HG03064 (cell line): Measurements from ENCODE around the gene ADTRP.

Experiments
- ATAC-seq: cut with Tn5 transposase; IDR thresholded peaks from one replicate; pipeline ENCODE4 v1.9.1; 2021; ENCODE audit warnings: low read depth; ENCODE audit not compliant: unreplicated experiment

ADTRP gene, protein sequence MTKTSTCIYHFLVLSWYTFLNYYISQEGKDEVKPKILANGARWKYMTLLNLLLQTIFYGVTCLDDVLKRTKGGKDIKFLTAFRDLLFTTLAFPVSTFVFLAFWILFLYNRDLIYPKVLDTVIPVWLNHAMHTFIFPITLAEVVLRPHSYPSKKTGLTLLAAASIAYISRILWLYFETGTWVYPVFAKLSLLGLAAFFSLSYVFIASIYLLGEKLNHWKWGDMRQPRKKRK

DNA sequence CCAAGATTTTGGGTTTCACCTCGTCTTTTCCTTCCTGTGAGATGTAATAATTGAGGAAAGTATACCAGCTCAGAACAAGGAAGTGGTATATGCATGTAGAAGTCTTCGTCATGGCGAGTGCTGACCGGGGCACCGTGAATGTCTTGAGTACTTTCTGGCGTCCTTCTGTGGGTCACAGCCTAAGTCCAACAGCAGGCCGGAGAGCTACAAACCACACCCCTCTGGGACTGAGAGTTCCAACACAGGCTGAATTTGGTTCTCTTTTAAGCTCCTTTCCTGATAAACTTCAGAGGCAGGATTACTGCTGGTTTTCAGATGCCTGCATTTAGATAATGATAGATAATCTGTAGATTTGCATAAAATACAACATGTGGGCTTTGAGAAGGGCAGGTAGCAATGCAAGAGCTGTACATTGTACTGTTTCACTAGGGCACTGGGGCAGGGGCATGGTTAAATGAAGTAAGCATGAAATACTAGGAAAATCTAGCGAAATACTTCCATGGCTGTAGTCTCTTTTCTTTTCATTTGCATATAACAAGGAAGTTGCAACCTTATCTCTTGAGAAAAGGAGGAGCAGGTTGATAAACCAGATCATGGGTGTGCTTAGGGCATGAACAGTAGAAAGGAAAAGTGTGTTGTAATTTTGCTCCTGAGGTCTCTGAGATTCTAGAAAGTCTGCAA, at the start of gene ADTRP:
Gene ADTRP, minus strand, starts transcription at position 156 of the 681 bp plus-strand sequence. Its CDS starts 44 bp downstream, at position 112.
- ATAC-seq = no peak

DNA sequence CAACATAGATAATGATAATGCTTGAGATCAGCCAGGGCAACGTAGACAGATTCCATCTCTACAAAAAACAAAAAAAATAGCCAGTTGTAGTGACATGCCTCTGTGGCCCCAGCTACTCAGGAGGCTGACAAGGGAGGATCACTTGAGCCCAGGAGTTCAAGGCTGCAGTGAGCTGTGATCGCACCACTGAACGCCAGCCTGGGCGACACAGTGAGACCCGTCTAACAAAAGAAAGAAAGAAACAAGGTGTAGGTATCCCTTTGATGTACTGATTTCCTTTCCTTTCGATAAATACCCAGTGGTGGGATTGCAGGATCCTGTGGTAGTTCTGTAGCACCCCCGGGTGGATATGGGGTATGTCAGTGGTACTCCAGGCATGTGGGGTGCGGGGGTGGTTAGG, 48.2 kb upstream of the ADTRP start:
- ATAC-seq = no peak

DNA sequence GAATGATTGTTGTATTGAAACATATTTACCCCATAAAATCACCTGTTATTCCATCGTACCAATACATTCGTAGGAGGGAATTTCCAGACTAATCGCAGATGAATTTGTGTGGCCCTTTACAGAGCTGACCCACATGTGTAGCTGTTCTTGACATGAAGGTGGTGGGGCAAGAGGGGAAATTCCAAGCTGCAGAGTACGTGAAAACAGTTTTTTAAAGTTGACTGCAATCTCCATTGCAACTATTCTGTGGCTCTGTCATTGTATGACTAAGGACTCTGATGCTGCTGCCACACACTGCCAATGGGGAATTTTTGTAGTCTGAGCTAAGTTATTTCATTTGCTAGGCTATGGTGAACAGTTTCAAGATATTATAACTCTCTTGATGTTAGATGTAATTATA, 46.4 kb upstream of the ADTRP start:
- no peak for ATAC-seq

DNA sequence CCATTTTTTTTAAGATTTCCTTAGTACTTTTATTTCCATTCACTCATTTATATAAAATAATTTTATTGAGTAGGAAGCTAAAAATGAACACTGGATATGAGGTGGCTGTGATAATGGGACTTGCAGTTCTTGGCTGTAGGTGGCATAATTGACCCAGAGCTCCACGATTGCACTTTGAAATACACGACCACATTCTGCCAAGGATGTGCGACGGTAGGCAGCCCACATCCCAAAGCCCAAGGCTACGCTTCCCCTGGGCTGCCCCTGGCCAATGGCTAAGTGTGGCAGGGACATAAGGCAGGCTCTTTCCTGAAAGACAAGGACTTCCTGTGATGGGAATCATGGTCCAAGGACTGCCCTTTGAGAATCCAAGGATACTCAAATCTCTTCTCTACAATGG, 43.7 kb upstream of the ADTRP start:
- ATAC-seq = no peak

DNA sequence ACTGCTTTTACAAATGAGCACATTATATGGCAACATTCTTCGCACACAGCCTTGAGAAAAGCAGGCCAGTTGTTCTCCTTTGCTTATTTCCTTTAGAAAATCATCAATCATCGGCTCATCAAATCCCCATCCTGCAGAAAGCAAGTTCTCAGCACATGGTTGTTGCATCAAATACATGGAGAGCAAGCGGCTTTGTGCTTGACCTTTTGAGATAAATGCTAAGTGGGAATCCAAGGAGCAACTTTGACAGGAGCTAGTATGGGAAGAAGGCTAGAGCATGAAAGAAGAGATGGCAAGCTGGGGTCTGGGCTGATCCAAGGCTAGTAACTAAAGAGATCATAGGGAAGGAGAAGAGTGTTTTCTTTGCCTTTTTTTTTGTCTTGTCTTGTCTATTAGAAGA, 43.2 kb upstream of the ADTRP start:
- ATAC-seq = no peak

DNA sequence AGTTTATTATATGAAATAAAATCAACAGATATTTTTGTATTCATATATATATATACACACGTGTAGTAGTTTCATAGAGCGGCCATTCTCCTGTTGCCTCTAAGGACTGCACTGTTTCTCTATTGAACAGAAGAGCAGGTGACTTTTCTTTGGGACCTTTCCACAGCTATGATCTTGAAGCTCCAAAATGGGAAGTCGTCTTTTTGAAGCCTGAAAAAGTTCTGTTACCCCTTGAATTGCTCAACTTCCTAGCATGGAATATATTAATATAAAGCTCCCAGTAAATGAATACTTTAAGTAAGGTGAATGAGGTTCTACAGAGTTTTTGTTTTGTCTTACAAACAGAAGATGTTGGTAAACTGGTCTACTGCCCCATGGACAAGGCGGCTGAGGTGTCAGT, 42.2 kb upstream of the ADTRP start:
- ATAC-seq = no peak

DNA sequence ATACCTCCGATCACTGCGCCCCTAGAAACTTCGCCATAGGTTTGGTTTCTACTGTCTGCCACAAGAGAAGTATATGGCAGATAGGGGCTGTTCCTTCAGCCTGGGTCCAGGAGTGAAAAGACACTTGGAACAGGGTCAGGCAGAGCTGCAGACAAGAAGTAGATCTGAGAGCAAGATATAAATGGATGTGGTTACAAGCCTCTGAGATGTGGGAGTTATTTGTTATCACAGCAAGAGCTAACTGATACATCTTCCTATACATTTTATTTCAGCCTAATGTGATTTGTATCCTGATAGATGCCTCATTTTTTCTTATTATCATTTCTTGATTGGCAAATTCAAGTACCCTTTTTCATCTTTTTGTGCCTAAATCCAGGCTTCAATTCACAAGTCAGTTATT, 40.9 kb upstream of the ADTRP start:
- ATAC-seq = no peak

DNA sequence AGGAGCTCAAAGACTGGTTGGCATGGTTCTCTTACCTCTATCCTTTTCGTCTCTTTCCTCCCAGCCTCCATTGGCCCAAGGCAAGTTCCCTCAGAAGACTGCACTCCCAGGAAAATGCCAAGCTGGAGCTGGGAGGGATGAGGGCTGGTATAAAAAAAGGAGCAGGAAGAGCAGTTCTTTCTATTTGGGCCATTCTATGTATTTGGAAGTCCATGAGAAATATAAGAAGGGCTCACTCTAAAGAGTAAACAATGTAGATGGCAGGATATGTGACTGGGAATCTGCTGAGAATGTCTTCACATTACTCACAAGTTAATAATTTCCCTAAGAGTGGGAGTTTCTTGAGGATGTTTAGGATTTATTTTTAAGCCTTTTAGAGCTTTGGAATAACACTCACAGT, 36.6 kb upstream of the ADTRP start:
- ATAC-seq = no peak

DNA sequence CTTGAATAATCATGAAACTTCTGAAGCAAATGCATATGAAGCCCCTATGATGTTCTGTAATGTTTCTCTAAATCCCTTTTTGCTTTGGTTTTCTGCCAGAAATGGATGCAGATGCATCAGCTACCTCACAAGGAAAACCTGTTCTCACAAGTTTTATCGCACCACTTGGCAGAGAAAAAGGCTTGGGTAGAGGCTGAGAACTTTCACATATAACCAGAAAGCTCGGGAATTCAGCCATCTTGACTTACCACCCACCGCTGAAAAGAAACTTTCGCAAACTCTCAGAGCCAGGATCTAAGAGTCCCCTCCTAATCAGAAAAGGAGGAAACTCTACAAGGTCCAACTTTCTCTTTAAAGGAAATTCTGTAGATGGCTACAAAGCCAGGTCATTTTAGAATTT, 36.2 kb upstream of the ADTRP start:
- ATAC-seq = no peak

DNA sequence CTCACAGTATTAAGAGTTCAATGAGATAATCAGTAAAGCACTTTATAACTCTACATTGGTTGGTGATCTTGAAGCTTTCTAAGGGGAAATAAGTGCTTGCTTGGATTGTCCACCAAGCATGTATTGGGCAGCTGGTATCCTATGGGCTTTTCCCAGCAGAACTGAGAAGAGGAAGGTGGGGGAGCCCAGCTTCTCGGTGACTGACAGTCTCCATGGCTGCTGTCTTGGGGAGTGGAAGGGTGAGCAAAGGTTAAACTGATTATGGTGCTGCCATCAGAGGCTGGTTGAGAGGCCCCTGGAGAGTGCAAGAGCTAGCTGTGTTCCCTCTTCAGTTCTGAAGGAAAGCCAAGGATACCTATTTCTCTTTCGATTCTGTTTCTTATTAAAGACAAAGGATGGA, 35.5 kb upstream of the ADTRP start:
- no peak for ATAC-seq

DNA sequence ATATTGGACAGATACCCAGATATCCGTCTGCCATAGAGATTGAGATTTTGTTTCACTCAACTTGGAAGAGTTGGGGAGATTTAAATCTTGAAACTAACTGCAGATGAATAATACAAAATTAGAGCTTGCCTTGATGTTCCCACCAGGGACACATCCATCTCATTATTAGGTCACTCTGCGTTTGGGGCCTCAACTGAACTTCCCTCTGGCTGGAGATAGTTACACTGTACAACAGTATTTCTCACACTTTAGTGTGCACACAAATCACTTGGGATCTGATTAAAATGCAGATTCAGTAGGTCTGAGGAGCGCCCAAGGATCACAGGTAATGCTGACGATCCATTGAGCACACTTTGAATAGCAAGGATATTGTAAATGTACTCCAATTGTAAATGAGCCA, 35.0 kb upstream of the ADTRP start:
- no peak for ATAC-seq

DNA sequence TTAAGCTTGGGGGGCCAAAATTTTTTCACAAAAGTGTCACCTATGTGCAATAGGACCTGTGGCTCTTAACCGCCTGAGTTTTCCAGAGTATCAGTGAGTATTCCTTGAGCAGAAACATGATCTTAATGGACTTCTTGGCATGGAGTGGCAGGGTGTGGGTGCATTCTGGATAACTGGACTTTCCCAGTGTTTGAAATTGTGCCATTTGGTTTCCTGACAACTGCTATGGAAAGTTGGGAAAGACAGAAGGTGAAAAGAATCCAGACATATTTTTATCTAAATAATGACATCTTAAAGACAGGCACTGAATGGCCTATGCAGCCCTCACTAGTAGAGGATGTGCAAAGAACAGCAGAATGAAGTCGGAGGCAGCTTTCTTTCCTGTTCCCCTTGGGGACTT, 34.3 kb upstream of the ADTRP start:
- ATAC-seq = no peak

DNA sequence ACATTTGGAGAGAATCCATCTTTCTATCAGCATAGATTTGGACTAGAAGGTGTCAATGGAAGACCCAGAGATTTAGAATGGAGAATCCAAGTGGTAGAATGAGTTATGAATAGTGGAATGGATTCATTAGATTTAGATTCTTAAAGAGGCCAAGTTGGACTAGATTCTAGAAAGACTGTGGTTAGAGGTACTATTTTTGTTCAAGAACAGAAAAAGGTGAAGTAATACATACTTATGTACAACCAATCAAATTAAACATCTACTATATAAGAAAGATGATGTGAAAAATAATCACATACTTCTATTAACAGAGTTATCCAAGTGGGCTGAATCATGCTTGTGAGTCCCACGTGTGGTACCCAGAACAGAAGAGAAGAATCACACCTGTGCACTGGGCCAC, 33.8 kb upstream of the ADTRP start:
- no peak for ATAC-seq

DNA sequence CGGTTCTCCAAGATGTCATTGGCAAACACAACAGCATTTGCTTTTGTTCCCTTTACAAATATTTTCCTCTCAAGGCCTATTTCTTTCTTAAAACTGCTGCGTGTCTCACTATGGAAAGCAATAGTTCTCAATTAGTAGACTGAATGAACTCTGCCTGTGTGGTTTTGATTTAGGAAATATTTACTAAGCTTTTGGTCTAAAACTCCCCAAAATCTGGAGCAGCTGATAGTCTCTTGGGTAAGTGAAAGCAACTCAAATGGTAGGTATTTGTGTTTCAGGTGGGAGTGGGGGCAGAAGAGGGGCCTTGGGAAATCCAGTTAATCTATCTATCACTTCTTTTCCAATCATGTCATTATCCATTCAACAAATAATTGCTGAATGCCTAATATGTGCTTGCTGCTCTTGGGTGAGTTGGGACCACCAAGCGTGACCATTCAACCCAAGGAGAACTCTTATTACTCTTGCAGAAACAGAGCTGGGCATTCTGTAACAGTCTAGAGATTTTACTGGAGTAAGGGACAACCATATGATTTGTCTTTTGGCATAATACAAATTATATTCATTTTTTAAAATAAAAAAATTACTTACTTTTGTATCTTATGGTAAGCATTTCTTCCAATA, 33.2 kb upstream of the ADTRP start:
- ATAC-seq = no peak

DNA sequence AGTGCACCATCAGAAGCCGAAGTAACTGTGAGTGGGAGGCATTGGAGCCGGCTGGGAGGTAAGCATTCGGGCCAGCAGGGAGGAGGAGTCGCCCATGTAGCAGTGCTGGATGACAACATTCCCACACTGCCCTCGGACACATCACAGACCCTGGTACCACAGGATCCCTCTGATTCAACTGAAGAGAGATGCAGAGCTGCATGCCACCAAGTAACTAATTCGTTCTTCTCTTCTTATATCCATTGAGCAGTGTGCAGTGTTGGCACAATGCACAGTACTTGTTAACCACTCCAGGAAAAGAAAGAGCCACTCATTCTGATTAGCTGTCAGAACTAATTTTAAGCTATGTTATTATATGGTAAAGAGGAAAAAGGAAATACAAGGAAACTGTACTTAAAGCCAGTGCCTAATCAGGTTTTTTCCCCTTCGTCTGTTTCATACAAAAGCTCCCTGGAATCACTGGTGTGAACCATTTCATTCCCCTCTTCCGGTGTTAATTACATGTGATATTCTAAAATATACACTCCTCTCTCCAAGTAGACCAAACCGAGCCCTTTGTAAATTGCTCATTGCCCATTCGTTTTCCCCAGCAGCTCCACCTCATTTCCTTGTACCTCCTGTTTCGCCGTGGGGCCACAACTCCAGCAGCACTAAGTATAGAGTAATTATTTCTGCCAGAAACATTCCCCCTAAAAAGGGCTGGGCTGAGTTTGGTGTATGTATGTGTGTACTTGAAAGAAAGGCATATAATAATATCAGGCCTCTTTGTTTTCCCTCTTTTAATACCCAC, 32.4 kb upstream of the ADTRP start:
- ATAC-seq = no peak

DNA sequence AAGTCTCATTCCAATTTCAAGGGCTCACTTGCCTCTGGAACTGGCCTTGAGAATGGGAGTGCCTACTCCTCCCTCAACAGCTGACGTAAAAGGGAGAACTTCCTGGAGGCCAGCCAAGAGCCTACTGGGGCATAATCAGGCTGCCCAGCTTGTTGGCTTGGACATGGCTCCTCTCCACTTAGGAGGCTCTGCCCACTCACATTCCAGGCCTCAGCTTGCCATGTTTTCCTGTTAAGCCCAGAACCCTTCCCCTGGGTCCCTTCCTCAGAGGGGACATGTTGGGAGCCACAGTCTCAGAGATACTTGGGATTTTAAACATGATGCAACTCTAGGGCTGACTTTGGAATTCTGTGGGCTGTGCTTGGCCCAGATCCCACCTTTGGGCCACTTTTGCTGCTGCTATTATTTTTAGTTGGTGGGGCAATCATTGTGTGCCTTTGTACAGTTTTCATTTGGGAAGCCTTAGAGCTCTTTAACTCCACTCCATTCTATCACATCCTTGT, 31.5 kb upstream of the ADTRP start:
- no peak for ATAC-seq

DNA sequence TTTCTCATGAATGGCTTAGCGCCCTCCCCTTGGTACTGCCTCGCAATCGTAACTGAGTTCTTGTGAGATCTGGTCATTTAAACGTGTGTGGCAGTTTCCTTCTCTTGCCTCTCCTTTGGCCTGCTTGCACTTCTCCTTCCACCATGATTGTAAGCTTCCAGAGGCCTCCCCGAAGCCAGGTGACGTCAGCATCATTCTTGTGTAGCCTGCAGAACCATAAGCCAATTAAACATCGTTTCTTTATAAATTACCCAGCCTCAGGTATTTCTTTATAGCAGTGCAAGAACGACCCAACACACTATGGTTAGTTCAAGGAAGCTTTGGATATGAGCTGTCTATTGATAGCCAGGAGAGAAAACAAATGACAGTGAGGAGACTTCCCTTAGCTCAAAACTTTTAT, 29.5 kb upstream of the ADTRP start:
- no peak for ATAC-seq

DNA sequence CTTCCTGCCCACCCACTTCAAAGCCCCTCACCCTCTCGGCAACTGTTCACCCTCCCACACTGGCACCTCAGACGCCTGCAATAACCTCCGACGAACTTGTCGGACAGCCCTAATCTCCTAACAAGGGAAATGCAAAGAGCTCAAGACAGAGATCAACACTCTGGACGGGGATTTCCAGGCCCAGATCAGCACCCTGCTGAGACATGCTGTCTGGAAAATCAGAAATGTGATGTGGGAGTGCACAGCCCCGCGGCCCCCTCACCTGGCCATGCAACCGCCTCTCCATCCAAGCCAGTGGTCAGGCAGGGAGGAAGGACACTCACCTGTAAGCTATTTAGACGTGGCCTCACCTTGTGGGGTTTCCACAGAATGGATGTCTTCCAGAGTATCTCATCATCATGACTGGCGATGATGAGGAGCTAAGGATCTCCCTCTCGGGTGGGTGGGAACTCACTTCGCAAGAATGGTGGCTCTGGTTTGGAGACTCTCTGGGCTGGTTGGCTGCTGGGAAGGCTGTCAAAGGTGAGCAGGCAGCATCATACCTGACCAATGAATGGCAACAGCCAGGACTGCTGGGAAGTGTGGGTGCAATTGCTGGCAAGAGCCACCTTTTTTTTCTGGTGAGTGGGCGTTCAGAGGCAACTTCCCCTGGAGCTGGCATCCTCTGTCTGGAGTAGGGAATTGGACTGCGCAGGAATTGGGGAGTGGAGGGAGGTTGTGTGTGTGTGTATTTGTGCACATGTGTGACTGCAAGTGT, 28.1 kb upstream of the ADTRP start:
- no peak for ATAC-seq

DNA sequence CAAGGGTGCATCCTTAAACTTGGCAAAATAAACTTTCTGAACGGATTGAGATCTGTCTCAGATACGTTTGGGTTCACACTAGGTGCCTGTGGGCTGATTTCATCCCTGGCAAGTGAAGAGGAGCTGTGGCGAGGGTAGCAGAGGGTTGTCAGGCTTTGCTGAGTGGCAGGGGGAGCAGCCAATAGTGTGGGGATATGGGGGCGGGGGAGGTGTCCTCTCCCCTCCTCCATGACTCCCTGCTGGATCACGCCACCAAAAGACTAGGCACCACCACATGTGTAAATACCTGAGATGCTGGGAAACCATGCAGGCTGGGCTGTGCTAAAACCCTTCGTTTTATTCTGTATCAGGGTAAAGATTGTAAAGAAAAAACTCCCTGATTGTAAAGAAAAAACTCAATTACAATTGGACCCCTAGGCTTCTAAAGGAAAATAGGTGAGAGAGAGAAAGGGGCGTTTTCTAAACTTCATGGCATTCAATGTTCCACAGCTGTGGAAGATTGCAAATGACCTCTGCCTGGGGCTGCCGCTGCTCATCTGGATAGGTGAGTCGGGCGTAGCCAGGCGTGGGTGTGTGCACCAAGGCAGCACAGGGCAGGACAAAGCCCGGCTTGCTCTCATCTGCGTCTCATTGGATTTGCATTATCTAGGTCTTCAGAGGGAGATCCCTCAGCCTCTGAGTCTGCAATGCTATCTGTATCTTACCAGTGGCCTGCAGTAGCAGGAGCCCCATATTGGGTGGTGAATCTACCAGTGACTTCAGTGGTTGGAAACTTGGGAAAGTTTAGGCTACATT, 26.9 kb upstream of the ADTRP start:
- no peak for ATAC-seq

DNA sequence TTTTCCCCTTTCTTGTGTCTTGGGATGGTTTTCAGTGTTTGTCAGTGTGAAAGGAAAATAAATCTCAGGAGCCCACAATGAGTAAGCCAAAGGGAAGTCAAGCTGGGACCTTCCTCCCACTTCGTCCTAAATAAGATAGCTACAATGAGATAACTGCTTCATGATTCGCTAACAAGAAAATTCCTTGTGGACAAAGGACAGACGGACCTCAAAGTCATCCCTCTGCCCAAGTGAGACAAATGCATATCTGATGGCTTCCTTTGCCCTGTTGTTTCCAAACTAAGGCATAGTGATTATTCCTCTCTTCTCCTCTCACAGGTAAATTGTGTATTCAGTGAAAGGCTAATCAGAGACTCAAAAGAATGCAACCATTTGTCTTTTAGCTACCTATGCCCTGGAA, 26.1 kb upstream of the ADTRP start:
- no peak for ATAC-seq
